Smooth muscle cell of trachea (primary cell): ENCODE measurements around the gene NCF2. TPM values are rescaled to one million over a fixed set of nuclear protein-coding genes. Genes with fewer than 3 reads are reported as not detected.

Source experiments
- total RNA-seq: library from RNA; depleted of rRNA; stranded (reverse); fragments of >200 nt; gene quantifications from 2 replicates; pipeline ENCODE4 v1.2.1, GENCODE V29; 2014

The NCF2 gene
- total RNA-seq: 0.15 and 0.50 TPM in 2 replicates

GRCh38 chr1:183590244-183591191 is at the start of gene NCF2:
NCF2 (minus strand) TSS chr1:183590459; CDS start chr1:183590329, 130 bp downstream.

GRCh38 chr1:183635606-183636333 is 45.5 kb upstream of the NCF2 start, which contains the start of gene ARPC5:
ARPC5 (minus strand) TSS chr1:183635783; CDS start chr1:183635659, 124 bp downstream.

Other genes starting within 250 kb of the NCF2 start
- under 0.01 and 0.83 TPM in 2 replicates for gene NMNAT2, start 172.1 kb downstream of the NCF2 start, total RNA-seq
- gene SMG7, start 118.0 kb downstream of the NCF2 start, total RNA-seq: 25.0 and 28.0 TPM in 2 replicates
- 81.7 and 191 TPM in 2 replicates for gene ARPC5, start 45.3 kb upstream of the NCF2 start, total RNA-seq
- gene APOBEC4, start 62.9 kb upstream of the NCF2 start, total RNA-seq: not detected in 2 replicates
- gene RGL1, start 214.7 kb upstream of the NCF2 start, total RNA-seq: 25.3 and 26.0 TPM in 2 replicates